Calu3 (cell line): Measurements from ENCODE around the gene PRR16. TPM values are rescaled to one million over a fixed set of nuclear protein-coding genes. Genes with fewer than 3 reads are reported as not detected.
A peak's percentile ranks its signal among the peaks of the same experiment; 100 is the strongest.

Experiments used
- BruUV-seq: library from RNA; stranded (reverse); fragments of 400-500 nt; replicated peaks from 2 replicates; lab custom pipeline; 2021; lab: Mats Ljungman, UMichigan
- CTCF ChIA-PET: fragments of 300-600 bp; sonication (Branson Sonifier 250); formaldehyde crosslinking; loops from one replicate; lab custom pipeline; 2022; ENCODE audit warnings: antibody characterized with exemption; lab: Charles Lee
- DNase-seq: peaks from one replicate; pipeline ENCODE4 v3.0.0; 2022
- H3K27ac Mint-ChIP-seq: one replicate; pipeline ENCODE4 v1.8.0; 2022; ENCODE audit warnings: mixed read lengths; ENCODE audit not compliant: unreplicated experiment
- H3K27me3 Mint-ChIP-seq: one replicate; pipeline ENCODE4 v1.8.0; 2022; ENCODE audit warnings: mixed read lengths; ENCODE audit not compliant: unreplicated experiment
- H3K36me3 Mint-ChIP-seq: one replicate; pipeline ENCODE4 v1.8.0; 2022; ENCODE audit warnings: mild to moderate bottlenecking, moderate library complexity, mixed read lengths; ENCODE audit not compliant: insufficient read depth, unreplicated experiment
- H3K4me1 Mint-ChIP-seq: one replicate; pipeline ENCODE4 v1.8.0; 2022; ENCODE audit warnings: mild to moderate bottlenecking, low read depth, mixed read lengths; ENCODE audit not compliant: unreplicated experiment
- H3K4me3 Mint-ChIP-seq: one replicate; pipeline ENCODE4 v1.8.0; 2022; ENCODE audit warnings: mild to moderate bottlenecking, low read depth, moderate library complexity, mixed read lengths; ENCODE audit not compliant: unreplicated experiment
- H3K9me3 Mint-ChIP-seq: one replicate; pipeline ENCODE4 v1.8.0; 2022; ENCODE audit warnings: low read depth, mixed read lengths; ENCODE audit not compliant: unreplicated experiment
- intact Hi-C: fragments of 100-400 bp; cut with micrococcal nuclease; formaldehyde crosslinking; loops from one replicate; pipeline ENCODE4 v1.10.0; 2022; ENCODE audit not compliant: unreplicated experiment
- total RNA-seq: library from RNA; stranded (reverse); gene quantifications from 2 replicates; pipeline ENCODE4 v1.2.3, GENCODE V29; 2022
- TF ChIP-seq, protein P1 (sequence below): fragments of 200-600 bp; IDR thresholded peaks from one replicate; pipeline ENCODE4 v1.8.0; 2022; ENCODE audit warnings: antibody characterized with exemption; ENCODE audit not compliant: unreplicated experiment

The PRR16 gene
- total RNA-seq, 1 experiment from 2014 or later, result 2.9 TPM

DNA sequence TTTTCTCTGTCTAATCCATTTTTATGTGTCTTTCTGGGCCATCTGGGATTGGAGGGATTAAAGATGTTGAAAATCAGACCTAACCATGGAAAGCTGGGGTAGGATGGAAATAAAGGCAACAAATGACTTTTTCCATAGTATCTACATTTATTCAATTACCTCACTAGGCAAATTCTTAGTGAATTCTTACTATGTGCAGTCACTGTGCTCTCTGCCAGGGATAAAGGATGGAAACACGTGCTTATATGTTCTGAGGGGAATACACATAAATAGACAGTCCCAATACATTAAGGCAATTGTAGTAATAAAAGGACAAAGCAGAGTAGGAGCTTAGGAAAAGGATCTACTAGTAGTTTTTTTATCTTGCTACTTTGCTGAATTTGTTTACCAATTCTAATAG, 214.2 kb downstream of the PRR16 start:
- DNase-seq, result no peak
- Mint-ChIP-seq H3K27me3 (no peaks in the 10 kb centered on the region), H3K4me1 (peaks cover 23% of the 10 kb centered on the region), H3K36me3 (no peaks in the 10 kb centered on the region), H3K9me3 (no peaks in the 10 kb centered on the region), H3K27ac (no peak overlapping the region), H3K4me3 (no peak overlapping the region)
- CTCF ChIA-PET, result no interaction called here
- intact Hi-C loops, result no loop called here
- BruUV-seq, result no TSS peak
- TF ChIP-seq, protein P1, sequence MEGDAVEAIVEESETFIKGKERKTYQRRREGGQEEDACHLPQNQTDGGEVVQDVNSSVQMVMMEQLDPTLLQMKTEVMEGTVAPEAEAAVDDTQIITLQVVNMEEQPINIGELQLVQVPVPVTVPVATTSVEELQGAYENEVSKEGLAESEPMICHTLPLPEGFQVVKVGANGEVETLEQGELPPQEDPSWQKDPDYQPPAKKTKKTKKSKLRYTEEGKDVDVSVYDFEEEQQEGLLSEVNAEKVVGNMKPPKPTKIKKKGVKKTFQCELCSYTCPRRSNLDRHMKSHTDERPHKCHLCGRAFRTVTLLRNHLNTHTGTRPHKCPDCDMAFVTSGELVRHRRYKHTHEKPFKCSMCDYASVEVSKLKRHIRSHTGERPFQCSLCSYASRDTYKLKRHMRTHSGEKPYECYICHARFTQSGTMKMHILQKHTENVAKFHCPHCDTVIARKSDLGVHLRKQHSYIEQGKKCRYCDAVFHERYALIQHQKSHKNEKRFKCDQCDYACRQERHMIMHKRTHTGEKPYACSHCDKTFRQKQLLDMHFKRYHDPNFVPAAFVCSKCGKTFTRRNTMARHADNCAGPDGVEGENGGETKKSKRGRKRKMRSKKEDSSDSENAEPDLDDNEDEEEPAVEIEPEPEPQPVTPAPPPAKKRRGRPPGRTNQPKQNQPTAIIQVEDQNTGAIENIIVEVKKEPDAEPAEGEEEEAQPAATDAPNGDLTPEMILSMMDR, result no peak

DNA sequence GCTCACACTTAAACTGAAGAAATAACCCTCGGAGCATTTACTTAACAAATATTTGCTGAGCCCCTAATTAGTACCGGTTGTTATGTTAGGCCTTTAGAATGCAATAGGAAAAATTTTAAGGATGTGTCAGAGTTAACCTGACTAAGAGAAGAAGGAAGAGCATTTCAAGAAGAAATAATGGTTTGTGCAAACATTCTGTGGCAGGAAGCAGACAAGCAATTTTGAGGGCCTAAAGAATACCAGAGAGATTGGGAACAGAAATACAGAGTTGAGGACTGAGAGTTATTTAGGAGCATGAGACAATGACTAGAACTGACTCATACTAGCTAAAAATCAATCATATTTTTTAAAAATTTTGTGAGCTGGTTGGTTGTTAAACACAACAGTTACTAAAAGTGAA, 218.8 kb downstream of the PRR16 start:
- CTCF ChIA-PET, result no interaction called here
- no peaks in the 10 kb centered on the region for H3K9me3 Mint-ChIP-seq
- intact Hi-C loops, result loop anchor here (10.0 kb wide), 1 partner anchor 1262 kb away; no protein-coding TSS in a partner anchor
- no TSS peak for BruUV-seq
- TF ChIP-seq, protein P1, result no peak
- H3K4me3 Mint-ChIP-seq, result no peak overlapping the region
- no peaks in the 10 kb centered on the region for H3K36me3 Mint-ChIP-seq
- peaks cover 42% of the 10 kb centered on the region for H3K4me1 Mint-ChIP-seq
- peak overlapping the region; percentile 65 for H3K27ac Mint-ChIP-seq
- no peaks in the 10 kb centered on the region for H3K27me3 Mint-ChIP-seq
- no peak for DNase-seq

DNA sequence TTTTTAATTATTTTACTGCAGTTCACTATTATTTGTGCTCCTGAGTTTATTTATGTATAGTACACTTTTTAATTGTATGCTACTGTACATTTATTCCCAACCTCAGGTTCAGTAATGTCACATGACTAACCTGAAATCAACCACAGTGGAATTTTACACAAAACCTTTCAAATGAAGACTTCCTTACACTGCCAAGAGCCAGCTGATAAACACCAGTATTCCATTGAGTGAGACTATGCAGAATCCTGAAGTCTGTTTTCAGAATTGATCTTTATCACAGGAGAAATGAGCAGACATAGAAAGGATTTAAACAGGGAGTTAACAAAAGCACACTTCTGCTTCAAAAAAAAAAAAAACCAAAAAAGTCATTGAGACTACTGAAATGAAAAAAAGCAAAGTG, 219.5 kb downstream of the PRR16 start:
- Mint-ChIP-seq H3K4me1 (peaks cover 42% of the 10 kb centered on the region), H3K27me3 (no peaks in the 10 kb centered on the region), H3K4me3 (no peak overlapping the region), H3K36me3 (no peaks in the 10 kb centered on the region), H3K27ac (no peak overlapping the region), H3K9me3 (no peaks in the 10 kb centered on the region)
- no TSS peak for BruUV-seq
- intact Hi-C loops, result loop anchor here (10.0 kb wide), 1 partner anchor 1261 kb away; no protein-coding TSS in a partner anchor
- DNase-seq, result no peak
- CTCF ChIA-PET, result interaction anchor here (0.7 to 1.2 kb wide), 2 partner anchors 349 to 628 kb away, joined by 3 to 5 read pairs; no protein-coding TSS in a partner anchor
- TF ChIP-seq, protein P1, result no peak

DNA sequence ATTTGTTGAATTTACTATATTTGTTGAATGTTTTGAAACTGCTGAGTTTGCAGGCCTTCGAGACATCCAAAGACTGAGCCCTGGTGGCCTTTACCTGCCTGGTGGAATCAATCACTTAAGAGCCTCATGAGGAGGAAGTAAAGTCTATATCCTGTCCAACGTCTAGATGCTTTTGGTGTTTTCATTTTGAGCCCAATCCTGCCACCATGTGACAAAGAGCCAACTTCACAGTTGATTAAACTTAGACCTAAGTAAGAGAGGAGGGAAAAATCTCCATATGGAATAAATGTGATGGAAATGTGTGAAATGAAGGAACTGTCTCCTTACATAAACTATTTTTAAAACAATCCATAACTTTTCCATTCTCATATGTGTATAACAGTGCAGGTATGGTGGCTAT, 220.1 kb downstream of the PRR16 start:
- peak; percentile 18 for DNase-seq
- no peak overlapping the region for H3K27ac Mint-ChIP-seq

More for the DNA sequence above, 220.1 kb downstream of the PRR16 start:
- BruUV-seq, result no TSS peak
- Mint-ChIP-seq H3K9me3 (no peaks in the 10 kb centered on the region), H3K36me3 (no peaks in the 10 kb centered on the region), H3K4me1 (peaks cover 42% of the 10 kb centered on the region), H3K27me3 (no peaks in the 10 kb centered on the region), H3K4me3 (no peak overlapping the region)
- TF ChIP-seq, protein P1, result no peak
- intact Hi-C loops, result loop anchor here (1.0 to 10.0 kb wide), 4 partner anchors 119 to 1261 kb away; no protein-coding TSS in a partner anchor
- CTCF ChIA-PET, result interaction anchor here (0.7 to 1.2 kb wide), 2 partner anchors 349 to 628 kb away, joined by 3 to 5 read pairs; no protein-coding TSS in a partner anchor
